Mucosa of rectum (tissue), 2 donors: ENCODE results near the gene TPRA1.
"Not testable (repeated sequence)": the region's sequence is repeated elsewhere in the genome, so short reads cannot be mapped to it uniquely, and the experiment has no call there.

Experiments used
- H3K27ac ChIP-seq, 2 donors: one replicate each; pipeline ENCODE4 v1.7.0; 2013; ENCODE audit warnings: inconsistent platforms in 2 of 2, low read depth in 2 of 2, low read length in 2 of 2
- H3K27me3 ChIP-seq, 2 donors: one replicate each; pipeline ENCODE4 v1.7.0; 2013; ENCODE audit warnings: low read length in 2 of 2; ENCODE audit not compliant: control insufficient read depth in 2 of 2, insufficient read depth in 2 of 2
- H3K36me3 ChIP-seq, 2 donors: one replicate each; pipeline ENCODE4 v1.7.0; 2013; ENCODE audit warnings: low read length in 2 of 2; ENCODE audit not compliant: control insufficient read depth in 2 of 2, insufficient read depth in 2 of 2
- H3K4me1 ChIP-seq, 2 donors: one replicate each; pipeline ENCODE4 v1.7.0; 2013; ENCODE audit warnings: low read length in 2 of 2, mild to moderate bottlenecking in 1 of 2; ENCODE audit not compliant: control insufficient read depth in 2 of 2, insufficient read depth in 2 of 2
- H3K4me3 ChIP-seq, 2 donors: one replicate each; pipeline ENCODE4 v1.7.0; 2013; ENCODE audit warnings: low read length in 2 of 2
- H3K9ac ChIP-seq, 2 donors: one replicate each; pipeline ENCODE4 v1.7.0; 2013; ENCODE audit warnings: low read length in 2 of 2, low read depth in 1 of 2, mild to moderate bottlenecking in 1 of 2
- H3K9me3 ChIP-seq, 2 donors: one replicate each; pipeline ENCODE4 v1.7.0; 2013; ENCODE audit warnings: low read length in 2 of 2; ENCODE audit not compliant: control insufficient read depth in 2 of 2
- donor health status: healthy.
- donor health status: Normal muscosa, but diverticular disease.

TPRA1 gene

DNA sequence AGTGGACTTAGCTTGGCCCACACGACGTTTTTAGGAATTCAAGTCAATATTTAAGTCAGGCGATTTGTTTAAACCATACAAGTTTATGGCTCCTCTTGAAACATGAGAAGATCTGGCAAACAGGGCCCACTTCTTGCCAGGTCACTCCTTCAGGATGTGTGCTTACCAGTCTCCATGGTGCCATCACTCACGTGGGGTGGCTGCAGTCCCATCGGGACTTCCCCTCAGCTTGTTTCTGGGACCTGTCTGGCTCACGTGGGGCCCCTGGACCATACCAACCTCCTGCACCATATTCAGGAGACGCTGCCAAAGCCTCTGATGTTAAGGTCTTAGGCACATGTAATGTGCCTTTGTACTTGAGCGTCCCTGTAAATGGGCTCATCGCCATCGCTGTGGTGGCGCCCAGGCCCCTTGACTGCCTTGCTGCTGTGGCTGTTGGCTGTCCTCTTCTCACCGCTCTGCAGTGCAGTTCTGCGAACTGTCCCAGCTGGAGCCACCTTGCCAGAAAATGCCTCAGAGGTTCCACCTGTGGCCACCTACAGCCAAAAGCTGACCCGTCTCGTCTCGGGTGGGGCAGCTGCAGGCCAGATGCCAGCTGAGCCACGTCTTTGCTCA is 16.6 kb upstream of the TPRA1 start:
- no peaks in the 10 kb centered on the region for H3K27me3 ChIP-seq
- H3K36me3 ChIP-seq: peaks cover 14 to 35% of the 10 kb centered on the region in 2 donors
- no peak overlapping the region for H3K4me3 ChIP-seq
- no peaks in the 10 kb centered on the region for H3K4me1 ChIP-seq
- H3K9ac ChIP-seq: no peak overlapping the region
- H3K9me3 ChIP-seq: no peaks in the 10 kb centered on the region
- no peak overlapping the region for H3K27ac ChIP-seq

DNA sequence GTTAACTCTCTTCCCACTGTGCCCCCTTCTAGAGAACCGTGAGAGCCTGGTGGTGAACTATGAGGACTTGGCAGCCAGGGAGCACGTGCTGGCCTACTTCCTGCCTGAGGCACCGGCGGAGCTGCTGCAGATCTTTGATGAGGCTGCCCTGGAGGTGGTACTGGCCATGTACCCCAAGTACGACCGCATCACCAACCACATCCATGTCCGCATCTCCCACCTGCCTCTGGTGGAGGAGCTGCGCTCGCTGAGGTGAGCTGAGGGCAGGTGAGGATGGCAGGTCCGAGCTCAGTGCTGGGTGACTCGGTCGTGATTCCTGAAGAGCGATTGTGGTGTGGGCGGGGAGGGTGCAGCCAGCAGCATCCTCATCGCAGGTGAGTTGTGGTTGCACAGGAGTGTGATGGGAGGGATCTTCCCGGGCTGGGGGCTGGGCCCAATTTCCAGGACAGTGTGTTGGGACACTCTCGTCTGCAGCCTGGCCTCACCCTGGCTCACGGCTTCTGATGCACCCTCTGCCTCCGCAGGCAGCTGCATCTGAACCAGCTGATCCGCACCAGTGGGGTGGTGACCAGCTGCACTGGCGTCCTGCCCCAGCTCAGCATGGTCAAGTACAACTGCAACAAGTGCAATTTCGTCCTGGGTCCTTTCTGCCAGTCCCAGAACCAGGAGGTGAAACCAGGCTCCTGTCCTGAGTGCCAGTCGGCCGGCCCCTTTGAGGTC is 15.7 kb upstream of the TPRA1 start:
- Histone ChIP-seq H3K36me3 (peaks cover 14 to 35% of the 10 kb centered on the region in 2 donors), H3K27ac (no peak overlapping the region), H3K4me3 (no peak overlapping the region), H3K27me3 (no peaks in the 10 kb centered on the region), H3K4me1 (no peaks in the 10 kb centered on the region), H3K9ac (no peak overlapping the region), H3K9me3 (no peaks in the 10 kb centered on the region)

DNA sequence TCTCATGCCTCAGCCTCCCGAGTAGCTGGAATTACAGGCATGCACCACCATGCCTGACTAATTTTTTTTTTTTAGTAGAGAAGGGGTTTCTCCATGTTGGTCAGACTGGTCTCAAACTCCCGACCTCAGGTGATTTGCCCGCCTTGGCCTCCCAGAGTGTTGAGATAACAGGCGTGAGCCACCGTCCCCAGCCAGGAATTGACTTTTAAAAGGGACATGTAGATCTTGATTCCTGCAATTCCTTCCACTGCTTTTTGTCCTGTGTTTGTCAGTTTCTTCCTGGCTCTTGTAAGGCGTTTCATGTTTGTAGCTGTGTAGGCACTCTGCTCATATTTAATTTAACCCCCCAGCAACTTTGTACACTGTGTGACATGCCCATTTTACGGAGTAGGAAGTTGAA is 15.0 kb upstream of the TPRA1 start:
- not testable (repeated sequence) for H3K27ac ChIP-seq, H3K4me3 ChIP-seq, H3K27me3 ChIP-seq, H3K4me1 ChIP-seq, H3K9ac ChIP-seq, H3K9me3 ChIP-seq
- H3K36me3 ChIP-seq: peaks cover 14 to 31% of the 10 kb centered on the region in 2 donors

DNA sequence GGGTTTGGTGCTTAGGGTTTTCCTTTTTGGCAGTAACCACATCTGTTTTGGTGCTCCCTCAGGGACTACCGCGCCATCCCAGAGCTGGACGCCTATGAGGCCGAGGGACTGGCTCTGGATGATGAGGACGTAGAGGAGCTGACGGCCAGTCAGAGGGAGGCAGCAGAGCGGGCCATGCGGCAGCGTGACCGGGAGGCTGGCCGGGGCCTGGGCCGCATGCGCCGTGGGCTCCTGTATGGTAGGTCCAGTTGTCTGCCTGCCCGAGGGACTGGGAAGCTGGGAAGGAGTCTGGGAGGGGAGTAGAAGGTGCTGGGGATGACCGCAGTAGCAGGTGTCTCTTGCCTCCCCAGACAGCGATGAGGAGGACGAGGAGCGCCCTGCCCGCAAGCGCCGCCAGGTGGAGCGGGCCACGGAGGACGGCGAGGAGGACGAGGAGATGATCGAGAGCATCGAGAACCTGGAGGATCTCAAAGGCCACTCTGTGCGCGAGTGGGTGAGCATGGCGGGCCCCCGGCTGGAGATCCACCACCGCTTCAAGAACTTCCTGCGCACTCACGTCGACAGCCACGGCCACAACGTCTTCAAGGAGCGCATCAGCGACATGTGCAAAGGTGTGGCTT is 14.1 kb upstream of the TPRA1 start:
- Histone ChIP-seq H3K36me3 (peaks cover 14 to 28% of the 10 kb centered on the region in 2 donors), H3K9me3 (no peaks in the 10 kb centered on the region), H3K27me3 (no peaks in the 10 kb centered on the region), H3K9ac (no peak overlapping the region), H3K27ac (no peak overlapping the region), H3K4me1 (no peaks in the 10 kb centered on the region), H3K4me3 (no peak overlapping the region)

DNA sequence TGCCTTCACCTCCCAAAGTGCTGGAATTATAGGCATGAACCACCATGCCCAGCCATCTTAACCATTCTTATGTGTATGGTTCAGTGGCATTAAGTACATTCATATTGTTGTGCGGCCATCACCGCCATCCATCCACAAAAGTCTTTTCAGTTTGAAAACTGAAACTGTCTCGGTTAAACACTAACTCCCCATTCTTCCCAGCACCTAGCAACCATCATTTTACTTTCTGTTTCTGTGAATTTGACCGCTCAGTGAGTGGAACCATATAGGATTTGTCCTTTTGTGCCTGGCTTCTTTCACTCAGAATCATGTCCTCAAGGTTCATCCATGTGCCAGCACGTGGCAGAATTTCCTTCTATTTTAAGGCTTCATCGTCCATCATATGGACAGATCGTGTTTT is 13.5 kb upstream of the TPRA1 start:
- Histone ChIP-seq H3K4me1 (peaks cover 0 to 2% of the 10 kb centered on the region in 2 donors), H3K27ac (no peak overlapping the region), H3K4me3 (no peak overlapping the region), H3K9ac (no peak overlapping the region), H3K9me3 (no peaks in the 10 kb centered on the region), H3K36me3 (peaks cover 14 to 28% of the 10 kb centered on the region in 2 donors), H3K27me3 (no peaks in the 10 kb centered on the region)

DNA sequence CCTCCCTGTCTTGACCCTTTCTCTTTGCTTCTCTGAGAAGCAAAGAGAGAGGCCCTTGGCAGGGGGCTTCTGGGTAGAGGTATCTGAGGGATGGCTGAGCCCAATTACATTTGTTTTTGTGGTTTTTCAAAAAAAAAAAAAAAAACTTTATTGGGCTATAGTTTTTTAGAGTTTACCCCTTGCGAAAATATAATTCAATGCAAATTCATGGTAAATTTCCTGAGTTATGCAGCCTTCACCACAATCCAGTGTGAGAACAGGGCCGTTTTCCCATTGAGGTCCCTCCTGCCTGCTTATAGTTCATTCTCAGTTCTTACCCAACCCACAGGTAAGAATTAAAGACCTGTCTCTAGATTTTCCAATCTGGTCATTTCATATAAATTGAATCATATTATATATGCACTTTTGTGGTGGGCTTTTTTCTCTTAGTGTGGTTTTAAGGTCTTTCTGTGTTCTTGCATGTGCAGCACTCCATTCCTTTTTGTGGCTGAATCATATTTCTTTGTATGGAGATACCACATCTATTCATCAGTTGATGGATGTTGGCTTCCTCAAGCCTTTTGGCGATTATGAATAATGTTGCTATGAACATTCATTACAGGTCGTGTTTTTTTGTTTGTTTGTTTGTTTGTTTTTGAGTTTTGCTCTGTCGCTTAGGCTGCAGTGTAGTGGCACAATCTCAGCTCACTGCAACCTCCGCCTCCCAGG is 10.4 kb upstream of the TPRA1 start:
- H3K4me1 ChIP-seq: peaks cover 3 to 8% of the 10 kb centered on the region in 2 donors
- H3K27me3 ChIP-seq: no peaks in the 10 kb centered on the region
- no peak overlapping the region for H3K4me3 ChIP-seq
- H3K36me3 ChIP-seq: peaks cover 2% of the 10 kb centered on the region in 2 donors
- no peak overlapping the region for H3K9ac ChIP-seq
- H3K9me3 ChIP-seq: no peaks in the 10 kb centered on the region
- H3K27ac ChIP-seq: no peak overlapping the region

DNA sequence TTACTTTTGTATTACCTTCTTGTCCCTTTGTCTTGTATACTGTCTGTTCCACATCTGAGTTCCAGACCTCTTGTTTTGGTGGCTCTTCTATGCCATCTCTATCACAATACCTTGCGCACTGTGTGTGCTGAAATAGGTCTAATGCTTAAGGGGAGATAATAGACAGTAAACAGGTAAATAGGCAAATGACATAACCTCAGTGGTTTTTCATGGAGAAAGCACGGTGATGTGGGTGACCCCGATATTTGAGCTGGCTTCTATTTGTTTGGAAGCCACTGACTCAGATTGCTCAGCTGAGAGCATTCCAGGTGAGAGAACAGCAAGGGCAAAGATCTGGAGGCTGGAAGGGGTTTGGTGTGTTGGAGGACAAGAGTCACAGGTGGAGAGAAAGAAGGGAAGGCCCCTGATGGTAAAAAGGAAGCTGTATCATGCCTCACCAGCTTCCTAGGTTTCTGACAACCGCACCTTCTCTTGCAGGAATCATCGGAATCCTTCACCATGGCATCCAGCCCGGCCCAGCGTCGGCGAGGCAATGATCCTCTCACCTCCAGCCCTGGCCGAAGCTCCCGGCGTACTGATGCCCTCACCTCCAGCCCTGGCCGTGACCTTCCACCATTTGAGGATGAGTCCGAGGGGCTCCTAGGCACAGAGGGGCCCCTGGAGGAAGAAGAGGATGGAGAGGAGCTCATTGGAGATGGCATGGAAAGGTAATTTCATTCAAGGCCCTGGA is 8.5 kb upstream of the TPRA1 start:
- peak overlapping the region; percentile 70 to 73 for H3K4me3 ChIP-seq
- H3K36me3 ChIP-seq: no peaks in the 10 kb centered on the region
- no peaks in the 10 kb centered on the region for H3K9me3 ChIP-seq
- H3K9ac ChIP-seq: peak overlapping the region; percentile 68 to 71
- H3K27ac ChIP-seq: no peak overlapping the region
- H3K27me3 ChIP-seq: no peaks in the 10 kb centered on the region
- peaks cover 3 to 8% of the 10 kb centered on the region in 2 donors for H3K4me1 ChIP-seq

DNA sequence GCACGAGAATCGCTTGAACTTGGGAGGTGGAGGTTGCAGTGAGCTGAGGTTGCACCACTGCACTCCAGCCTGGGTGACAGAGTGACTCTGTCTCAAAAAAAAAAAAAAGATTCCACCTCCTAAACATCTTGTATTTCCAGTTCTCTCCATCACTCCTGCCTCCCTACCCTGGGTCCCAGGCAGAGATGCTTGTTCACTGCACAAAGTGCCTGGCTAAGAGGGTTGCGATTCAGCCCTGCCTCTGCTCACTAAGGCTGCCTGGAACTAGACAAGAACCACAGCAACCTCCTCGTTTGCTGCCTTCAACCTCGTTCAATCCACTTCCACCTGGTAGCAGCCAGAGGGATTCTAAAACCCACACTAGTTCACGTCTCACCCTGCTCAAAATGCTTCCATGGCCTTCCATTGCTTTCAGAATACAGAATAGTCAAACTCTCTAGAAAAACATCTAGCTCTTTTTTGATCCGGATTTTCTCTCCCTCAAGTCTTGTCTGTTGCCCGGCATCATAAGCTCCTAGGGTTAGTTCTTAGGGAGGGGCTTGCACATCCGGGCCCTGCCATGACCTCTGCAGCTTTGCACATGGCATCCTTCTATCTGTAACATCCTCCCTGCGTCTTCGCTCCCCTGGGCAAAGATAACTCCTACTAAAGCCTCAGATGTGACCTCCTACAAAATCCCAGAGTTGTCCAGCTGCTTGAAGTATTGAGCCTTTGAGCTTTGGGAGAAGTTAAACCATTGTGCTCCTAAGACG is 6.7 kb upstream of the TPRA1 start:
- Histone ChIP-seq H3K4me1 (peaks cover 3 to 8% of the 10 kb centered on the region in 2 donors), H3K27me3 (no peaks in the 10 kb centered on the region), H3K9me3 (no peaks in the 10 kb centered on the region), H3K9ac (no peak overlapping the region), H3K36me3 (no peaks in the 10 kb centered on the region), H3K27ac (no peak overlapping the region), H3K4me3 (peak overlapping the region in 1 of 2 donors; percentile 73)

DNA sequence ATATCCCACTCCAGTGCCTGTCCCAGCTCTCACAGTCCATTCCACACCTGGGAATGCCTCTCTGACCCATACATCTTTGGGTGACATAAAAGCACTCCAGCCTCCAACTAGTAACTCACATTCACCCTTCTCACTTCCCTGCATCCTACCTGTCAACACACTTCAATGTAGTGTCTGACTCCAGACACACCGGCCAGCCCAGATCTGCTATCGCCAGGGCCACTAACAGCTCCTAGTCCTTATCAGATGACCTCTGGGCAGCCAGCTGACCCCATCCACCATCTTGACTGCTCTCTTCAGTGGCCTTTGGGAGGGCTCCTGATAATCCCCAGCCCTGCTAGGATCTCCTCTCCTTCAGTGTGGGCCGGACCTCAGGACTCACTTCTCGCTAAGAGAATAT is 4.8 kb upstream of the TPRA1 start:
- H3K27ac ChIP-seq: no peak overlapping the region
- H3K4me3 ChIP-seq: no peak overlapping the region
- H3K4me1 ChIP-seq: peaks cover 14 to 21% of the 10 kb centered on the region in 2 donors
- H3K27me3 ChIP-seq: no peaks in the 10 kb centered on the region
- no peaks in the 10 kb centered on the region for H3K9me3 ChIP-seq
- H3K36me3 ChIP-seq: no peaks in the 10 kb centered on the region
- H3K9ac ChIP-seq: no peak overlapping the region
